K562 (cell line): Measurements from ENCODE around the gene HSFX3. TPM values are rescaled to one million over a fixed set of nuclear protein-coding genes. Genes with fewer than 3 reads are reported as not detected.

Source experiments
- ATF7 ChIP-seq: fragments of 450-650 bp; IDR thresholded peaks from 2 replicates; pipeline ENCODE4 v1.7.1; 2014; ENCODE audit warnings: mild to moderate bottlenecking, moderate library complexity
- BCOR ChIP-seq: fragments of 450-650 bp; IDR thresholded peaks from 2 replicates; pipeline ENCODE4 v1.6.1; 2016
- C11orf30 ChIP-seq: fragments of 450-650 bp; IDR thresholded peaks from 2 replicates; pipeline ENCODE4 v1.6.1; 2016; ENCODE audit warnings: low read depth, mild to moderate bottlenecking
- CBX3 ChIP-seq, 2 experiments: IDR thresholded peaks; 1 replicate in 1 of 2; 2 replicates in 1 of 2; pipeline ENCODE4 v1.6.1; 2012; ENCODE audit warnings: inconsistent platforms in 2 of 2, low read length in 2 of 2, borderline replicate concordance in 1 of 2, control low read depth in 1 of 2
- CC2D1A ChIP-seq: fragments of 450-650 bp; IDR thresholded peaks from 2 replicates; pipeline ENCODE4 v1.6.1; 2017; ENCODE audit warnings: mild to moderate bottlenecking
- CREM ChIP-seq: IDR thresholded peaks from 2 replicates; pipeline ENCODE4 v1.6.1; 2014; ENCODE audit warnings: antibody characterized with exemption, low read depth
- DPF2 ChIP-seq: fragments of 450-650 bp; IDR thresholded peaks from 2 replicates; pipeline ENCODE4 v1.6.1; 2016
- FOXP1 ChIP-seq: sonication (generic); formaldehyde crosslinking; IDR thresholded peaks from 2 replicates; pipeline ENCODE4 v1.8.0; 2022; ENCODE audit warnings: mild to moderate bottlenecking, missing genetic modification reagents
- GMEB1 ChIP-seq: fragments of 250-450 bp; sonication (Bioruptor Pico); IDR thresholded peaks from 2 replicates; pipeline ENCODE4 v1.4.0; 2020; ENCODE audit warnings: mild to moderate bottlenecking
- MAFF ChIP-seq: IDR thresholded peaks from 2 replicates; pipeline ENCODE4 v1.6.1; 2012; ENCODE audit warnings: low read length, improper control_type of control experiment
- NCOR1 ChIP-seq: fragments of 450-650 bp; IDR thresholded peaks from 2 replicates; pipeline ENCODE4 v1.6.1; 2016; ENCODE audit warnings: mild to moderate bottlenecking, moderate library complexity
- NEUROD1 ChIP-seq: fragments of 150-350 bp; IDR thresholded peaks from 2 replicates; pipeline ENCODE4 v1.6.1; 2014; ENCODE audit warnings: borderline replicate concordance, low read length, low read depth; ENCODE audit not compliant: partially characterized antibody
- RFX1 ChIP-seq: fragments of 450-650 bp; IDR thresholded peaks from 2 replicates; pipeline ENCODE4 v1.6.1; 2016; ENCODE audit warnings: mild to moderate bottlenecking, moderate library complexity
- TFE3 ChIP-seq: fragments of 450-650 bp; formaldehyde crosslinking; IDR thresholded peaks from 2 replicates; pipeline ENCODE4 v1.4.0; 2020; ENCODE audit warnings: mild to moderate bottlenecking, mixed read lengths
- ZC3H11A ChIP-seq: IDR thresholded peaks from 2 replicates; pipeline ENCODE4 v1.6.1; 2012; ENCODE audit warnings: low read depth, low read length, improper control_type of control experiment
- ZNF212 ChIP-seq: fragments of 450-650 bp; formaldehyde crosslinking; IDR thresholded peaks from 2 replicates; pipeline ENCODE4 v1.4.0; 2020; ENCODE audit warnings: mild to moderate bottlenecking
- ZNF324 ChIP-seq: fragments of 250-450 bp; sonication (Bioruptor Pico); IDR thresholded peaks from 2 replicates; pipeline ENCODE4 v1.4.0; 2020; ENCODE audit warnings: mild to moderate bottlenecking
- ZNF398 ChIP-seq: fragments of 250-450 bp; sonication (Bioruptor Pico); IDR thresholded peaks from 2 replicates; pipeline ENCODE4 v1.8.0; 2021; ENCODE audit warnings: moderate library complexity, mild to moderate bottlenecking, inconsistent platforms
- ZNF561 ChIP-seq: fragments of 450-650 bp; formaldehyde crosslinking; conservative IDR thresholded peaks from 2 replicates; pipeline ENCODE4 v1.4.0; 2020; ENCODE audit warnings: mild to moderate bottlenecking, moderate library complexity
- polyA plus RNA-seq, 8 experiments: library from polyadenylated mRNA; depleted of rRNA in 4 of 8; stranded (reverse) in 5 of 8; unstranded in 3 of 8; fragments of >200 nt; fragmentation: Nextera tagmentation in 2 of 8; fragmentation: Illumina TruSeq in 1 of 8; extraction: Ambion mirVana in 2 of 8; extraction: Trizol in 1 of 8; gene quantifications; 2 replicates each; pipeline versions ENCODE4 v1.2.1 to v1.2.3, GENCODE V29; 2011 to 2014; ENCODE audit warnings: inconsistent platforms in 1 of 8, missing spikeins in 1 of 8
- total RNA-seq, 7 experiments: library from RNA; depleted of rRNA in 6 of 7; stranded (reverse); fragments of >200 nt in 6 of 7; fragmentation: Illumina TruSeq in 2 of 7; extraction: Trizol in 2 of 7; gene quantifications; 2 replicates each; pipeline versions ENCODE4 v1.2.1 to v1.2.3, GENCODE V29; 2011 to 2021; ENCODE audit warnings: low replicate concordance in 1 of 7
- TF ChIP-seq, protein P1 (sequence below): sonication (generic); formaldehyde crosslinking; IDR thresholded peaks from 2 replicates; pipeline ENCODE4 v1.8.0; 2023; ENCODE audit warnings: mild to moderate bottlenecking, missing genetic modification reagents
- TF ChIP-seq, protein P2 (sequence below): fragments of 250-450 bp; sonication (Bioruptor Pico); IDR thresholded peaks from 2 replicates; pipeline ENCODE4 v1.8.0; 2021; ENCODE audit warnings: mild to moderate bottlenecking, moderate library complexity

Gene HSFX3
- total and polyA plus RNA-seq, 9 of the 15 experiments (the other 6 are each of a cell fraction or from before 2014, with no cell fraction given): 0.08 to 0.10 TPM; not detected in 7

GRCh38 chrX:149516604-149517003 is 33.1 kb downstream of the HSFX3 start (continued):
- TF ChIP-seq ZC3H11A (no peak), ZNF561 (CRISPR knock-in tag) (no peak), ATF7 (no peak), C11orf30 (peak; percentile 70), NCOR1 (peak; percentile 35; the same call in 1 of the 2 replicates), ZNF324 (no peak), GMEB1 (no peak), TFE3 (CRISPR knock-in tag) (no peak), NEUROD1 (no peak), ZNF212 (CRISPR knock-in tag) (no peak), FOXP1 (CRISPR knock-in tag) (no peak), CC2D1A (no peak), RFX1 (no peak), BCOR (no peak), ZNF398 (no peak), CBX3 (IDR thresholded peaks at IDR 0.05; ENCODE audit: borderline replicate concordance in 1 of 2, low read length in 2 of 2) (no peak), MAFF (peak; percentile 37; the same call in 1 of the 2 replicates), CREM (0 out of 2 replicates have a peak, but pooled peaks have one; percentile 16), DPF2 (peak; percentile 78)
- TF ChIP-seq, protein P1, sequence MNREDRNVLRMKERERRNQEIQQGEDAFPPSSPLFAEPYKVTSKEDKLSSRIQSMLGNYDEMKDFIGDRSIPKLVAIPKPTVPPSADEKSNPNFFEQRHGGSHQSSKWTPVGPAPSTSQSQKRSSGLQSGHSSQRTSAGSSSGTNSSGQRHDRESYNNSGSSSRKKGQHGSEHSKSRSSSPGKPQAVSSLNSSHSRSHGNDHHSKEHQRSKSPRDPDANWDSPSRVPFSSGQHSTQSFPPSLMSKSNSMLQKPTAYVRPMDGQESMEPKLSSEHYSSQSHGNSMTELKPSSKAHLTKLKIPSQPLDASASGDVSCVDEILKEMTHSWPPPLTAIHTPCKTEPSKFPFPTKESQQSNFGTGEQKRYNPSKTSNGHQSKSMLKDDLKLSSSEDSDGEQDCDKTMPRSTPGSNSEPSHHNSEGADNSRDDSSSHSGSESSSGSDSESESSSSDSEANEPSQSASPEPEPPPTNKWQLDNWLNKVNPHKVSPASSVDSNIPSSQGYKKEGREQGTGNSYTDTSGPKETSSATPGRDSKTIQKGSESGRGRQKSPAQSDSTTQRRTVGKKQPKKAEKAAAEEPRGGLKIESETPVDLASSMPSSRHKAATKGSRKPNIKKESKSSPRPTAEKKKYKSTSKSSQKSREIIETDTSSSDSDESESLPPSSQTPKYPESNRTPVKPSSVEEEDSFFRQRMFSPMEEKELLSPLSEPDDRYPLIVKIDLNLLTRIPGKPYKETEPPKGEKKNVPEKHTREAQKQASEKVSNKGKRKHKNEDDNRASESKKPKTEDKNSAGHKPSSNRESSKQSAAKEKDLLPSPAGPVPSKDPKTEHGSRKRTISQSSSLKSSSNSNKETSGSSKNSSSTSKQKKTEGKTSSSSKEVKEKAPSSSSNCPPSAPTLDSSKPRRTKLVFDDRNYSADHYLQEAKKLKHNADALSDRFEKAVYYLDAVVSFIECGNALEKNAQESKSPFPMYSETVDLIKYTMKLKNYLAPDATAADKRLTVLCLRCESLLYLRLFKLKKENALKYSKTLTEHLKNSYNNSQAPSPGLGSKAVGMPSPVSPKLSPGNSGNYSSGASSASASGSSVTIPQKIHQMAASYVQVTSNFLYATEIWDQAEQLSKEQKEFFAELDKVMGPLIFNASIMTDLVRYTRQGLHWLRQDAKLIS (CRISPR knock-in tag): no peak
- TF ChIP-seq, protein P2, sequence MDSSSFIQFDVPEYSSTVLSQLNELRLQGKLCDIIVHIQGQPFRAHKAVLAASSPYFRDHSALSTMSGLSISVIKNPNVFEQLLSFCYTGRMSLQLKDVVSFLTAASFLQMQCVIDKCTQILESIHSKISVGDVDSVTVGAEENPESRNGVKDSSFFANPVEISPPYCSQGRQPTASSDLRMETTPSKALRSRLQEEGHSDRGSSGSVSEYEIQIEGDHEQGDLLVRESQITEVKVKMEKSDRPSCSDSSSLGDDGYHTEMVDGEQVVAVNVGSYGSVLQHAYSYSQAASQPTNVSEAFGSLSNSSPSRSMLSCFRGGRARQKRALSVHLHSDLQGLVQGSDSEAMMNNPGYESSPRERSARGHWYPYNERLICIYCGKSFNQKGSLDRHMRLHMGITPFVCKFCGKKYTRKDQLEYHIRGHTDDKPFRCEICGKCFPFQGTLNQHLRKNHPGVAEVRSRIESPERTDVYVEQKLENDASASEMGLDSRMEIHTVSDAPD (CRISPR knock-in tag): no peak
